Fibroblast of lung (primary cell): Measurements from ENCODE around the gene MPDU1. TPM values are rescaled to one million over a fixed set of nuclear protein-coding genes. Genes with fewer than 3 reads are reported as not detected.

Experiments
- DNase-seq, 2 donors: peaks; one replicate each; pipeline versions ENCODE4 v3.0.0 to v3.0.0-alpha.2; 2010; ENCODE audit warnings: low read depth in 2 of 2
- H2AFZ ChIP-seq: 2 replicates; pipeline ENCODE4 v1.5.1; 2012; ENCODE audit warnings: low read length, control low read depth, inconsistent platforms
- H3K27ac ChIP-seq: 2 replicates; pipeline ENCODE4 v1.5.1; 2011; ENCODE audit warnings: low read length, control low read depth; ENCODE audit not compliant: insufficient read depth
- H3K27me3 ChIP-seq: 2 replicates; pipeline ENCODE4 v1.5.1; 2011; ENCODE audit warnings: mild to moderate bottlenecking, low read length; ENCODE audit not compliant: control insufficient read depth, insufficient read depth
- H3K36me3 ChIP-seq: 2 replicates; pipeline ENCODE4 v1.5.1; 2011; ENCODE audit warnings: low read length; ENCODE audit not compliant: control insufficient read depth, insufficient read depth
- H3K4me1 ChIP-seq: 2 replicates; pipeline ENCODE4 v1.5.1; 2011; ENCODE audit warnings: low read length; ENCODE audit not compliant: control insufficient read depth, insufficient read depth; ENCODE audit errors: extremely low read depth
- H3K4me2 ChIP-seq: 2 replicates; pipeline ENCODE4 v1.5.1; 2011; ENCODE audit warnings: low read length, control low read depth; ENCODE audit not compliant: insufficient read depth; ENCODE audit errors: extremely low read depth
- H3K4me3 ChIP-seq, 4 experiments: fragments of 200-600 bp in 1 of 4; sonication (generic) in 1 of 4; replicated peaks in 1 of 4; 2 replicates each; pipeline ENCODE4 v1.5.1; 2011 to 2016; ENCODE audit warnings: low read length in 4 of 4, low read depth in 3 of 4, mild to moderate bottlenecking in 3 of 4, control low read depth in 2 of 4, inconsistent platforms in 1 of 4, mixed read lengths in 1 of 4; ENCODE audit not compliant: insufficient read depth in 1 of 4; ENCODE audit errors: control extremely low read depth in 1 of 4
- H3K79me2 ChIP-seq: 2 replicates; pipeline ENCODE4 v1.5.1; 2012; ENCODE audit warnings: mild to moderate bottlenecking, low read length, inconsistent platforms; ENCODE audit not compliant: control insufficient read depth, insufficient read depth
- H3K9ac ChIP-seq: 2 replicates; pipeline ENCODE4 v1.5.1; 2011; ENCODE audit warnings: mild to moderate bottlenecking, low read length, control low read depth; ENCODE audit not compliant: insufficient read depth
- H3K9me3 ChIP-seq: 2 replicates; pipeline ENCODE4 v1.5.1; 2012; ENCODE audit warnings: low read depth, low read length; ENCODE audit not compliant: control insufficient read depth, insufficient read depth
- H4K20me1 ChIP-seq: 2 replicates; pipeline ENCODE4 v1.5.1; 2011; ENCODE audit warnings: low read length; ENCODE audit not compliant: control insufficient read depth, insufficient read depth; ENCODE audit errors: extremely low read depth
- EZH2 ChIP-seq: IDR thresholded peaks from 2 replicates; pipeline ENCODE4 v1.5.1; 2012; ENCODE audit warnings: low read length, control low read depth, mild to moderate bottlenecking; ENCODE audit errors: missing control alignments
- polyA plus RNA-seq, 2 donors: library from polyadenylated mRNA; depleted of rRNA in 1 of 2; stranded (reverse) in 1 of 2; unstranded in 1 of 2; fragments of >200 nt; gene quantifications; 2 replicates each; pipeline ENCODE4 v1.2.1, GENCODE V29; 2011 to 2012; ENCODE audit warnings: missing spikeins in 1 of 2
- total RNA-seq: library from RNA; depleted of rRNA; stranded (reverse); fragments of >200 nt; gene quantifications from 2 replicates; pipeline ENCODE4 v1.2.1, GENCODE V29; 2014
- TF ChIP-seq, protein P1 (sequence below), 2 donors: IDR thresholded peaks in 1 of 2; conservative IDR thresholded peaks in 1 of 2; 1 replicate in 1 of 2; 2 replicates in 1 of 2; pipeline ENCODE4 v1.5.1; 2011 to 2012; ENCODE audit warnings: low read length in 2 of 2, control low read depth in 1 of 2, inconsistent platforms in 1 of 2, low read depth in 1 of 2, mild to moderate bottlenecking in 1 of 2

Gene MPDU1
- total and polyA plus RNA-seq, 2 donors (not counting 1 experiment from before 2014, with no cell fraction given): 51.9 to 107 TPM

DNA sequence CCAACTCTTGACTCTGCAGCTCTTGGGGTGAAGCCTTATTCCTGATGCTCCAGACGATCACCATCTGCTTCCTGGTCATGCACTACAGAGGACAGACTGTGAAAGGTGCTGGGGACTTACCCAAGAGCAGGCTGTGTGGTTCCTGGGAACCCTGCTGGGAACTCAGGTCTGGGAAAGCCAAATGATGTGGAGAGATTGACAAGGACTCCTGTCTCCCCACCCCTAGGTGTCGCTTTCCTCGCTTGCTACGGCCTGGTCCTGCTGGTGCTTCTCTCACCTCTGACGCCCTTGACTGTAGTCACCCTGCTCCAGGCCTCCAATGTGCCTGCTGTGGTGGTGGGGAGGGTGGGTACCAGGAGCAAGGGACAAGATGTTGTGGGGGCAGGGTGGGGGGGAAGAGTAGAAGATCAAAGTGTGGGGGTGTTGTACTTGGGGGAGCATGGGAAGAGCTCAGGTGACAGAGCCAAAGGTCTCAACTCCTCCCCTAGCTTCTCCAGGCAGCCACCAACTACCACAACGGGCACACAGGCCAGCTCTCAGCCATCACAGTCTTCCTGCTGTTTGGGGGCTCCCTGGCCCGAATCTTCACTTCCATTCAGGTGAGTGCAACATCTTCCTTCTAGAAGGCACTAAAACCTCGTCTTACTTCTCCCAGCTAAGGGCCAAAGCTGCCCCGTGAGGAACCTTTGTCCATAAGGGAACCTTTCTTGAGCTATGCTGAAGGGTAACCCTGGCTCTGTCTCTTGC, 3.2 kb downstream of the MPDU1 start:
- H3K9ac ChIP-seq: no peak overlapping the region
- H4K20me1 ChIP-seq: no peaks in the 10 kb centered on the region
- peak overlapping the region; percentile 66 for H3K4me2 ChIP-seq
- H2AFZ ChIP-seq: no peak overlapping the region
- DNase-seq: no peak
- no peaks in the 10 kb centered on the region for H3K27me3 ChIP-seq
- no peak overlapping the region for H3K4me3 ChIP-seq
- peak overlapping the region; percentile 73 for H3K27ac ChIP-seq
- no peaks in the 10 kb centered on the region for H3K9me3 ChIP-seq
- H3K4me1 ChIP-seq: peaks cover 58% of the 10 kb centered on the region
- H3K79me2 ChIP-seq: peaks cover 36% of the 10 kb centered on the region
- TF ChIP-seq, protein P1, sequence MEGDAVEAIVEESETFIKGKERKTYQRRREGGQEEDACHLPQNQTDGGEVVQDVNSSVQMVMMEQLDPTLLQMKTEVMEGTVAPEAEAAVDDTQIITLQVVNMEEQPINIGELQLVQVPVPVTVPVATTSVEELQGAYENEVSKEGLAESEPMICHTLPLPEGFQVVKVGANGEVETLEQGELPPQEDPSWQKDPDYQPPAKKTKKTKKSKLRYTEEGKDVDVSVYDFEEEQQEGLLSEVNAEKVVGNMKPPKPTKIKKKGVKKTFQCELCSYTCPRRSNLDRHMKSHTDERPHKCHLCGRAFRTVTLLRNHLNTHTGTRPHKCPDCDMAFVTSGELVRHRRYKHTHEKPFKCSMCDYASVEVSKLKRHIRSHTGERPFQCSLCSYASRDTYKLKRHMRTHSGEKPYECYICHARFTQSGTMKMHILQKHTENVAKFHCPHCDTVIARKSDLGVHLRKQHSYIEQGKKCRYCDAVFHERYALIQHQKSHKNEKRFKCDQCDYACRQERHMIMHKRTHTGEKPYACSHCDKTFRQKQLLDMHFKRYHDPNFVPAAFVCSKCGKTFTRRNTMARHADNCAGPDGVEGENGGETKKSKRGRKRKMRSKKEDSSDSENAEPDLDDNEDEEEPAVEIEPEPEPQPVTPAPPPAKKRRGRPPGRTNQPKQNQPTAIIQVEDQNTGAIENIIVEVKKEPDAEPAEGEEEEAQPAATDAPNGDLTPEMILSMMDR (conservative IDR thresholded peaks at IDR 0.05 in 1 of 2, IDR thresholded peaks at IDR 0.05 in 1 of 2; ENCODE audit: low read depth in 1 of 2, low read length in 2 of 2): peak in 1 of 2 donors; percentile 14
- no peak for TF ChIP-seq EZH2
- H3K36me3 ChIP-seq: peaks cover 15% of the 10 kb centered on the region

GRCh38 chr17:7587420-7588151, 3.9 kb downstream of the MPDU1 start:
- Histone ChIP-seq H3K9ac (no peak overlapping the region), H2AFZ (no peak overlapping the region), H3K27me3 (no peaks in the 10 kb centered on the region), H3K36me3 (peaks cover 22% of the 10 kb centered on the region), H3K27ac (peak overlapping the region; percentile 78), H4K20me1 (no peaks in the 10 kb centered on the region), H3K79me2 (peaks cover 31% of the 10 kb centered on the region), H3K4me1 (peaks cover 54% of the 10 kb centered on the region), H3K4me3 (peak overlapping the region in 1 of 4 experiments; percentile 43), H3K9me3 (no peaks in the 10 kb centered on the region), H3K4me2 (peak overlapping the region; percentile 94)
- DNase-seq: peak; percentile 91 to 97
- TF ChIP-seq, protein P1 (conservative IDR thresholded peaks at IDR 0.05 in 1 of 2, IDR thresholded peaks at IDR 0.05 in 1 of 2; ENCODE audit: low read depth in 1 of 2, low read length in 2 of 2): peak in 1 of 2 donors; percentile 24
- no peak for TF ChIP-seq EZH2

DNA sequence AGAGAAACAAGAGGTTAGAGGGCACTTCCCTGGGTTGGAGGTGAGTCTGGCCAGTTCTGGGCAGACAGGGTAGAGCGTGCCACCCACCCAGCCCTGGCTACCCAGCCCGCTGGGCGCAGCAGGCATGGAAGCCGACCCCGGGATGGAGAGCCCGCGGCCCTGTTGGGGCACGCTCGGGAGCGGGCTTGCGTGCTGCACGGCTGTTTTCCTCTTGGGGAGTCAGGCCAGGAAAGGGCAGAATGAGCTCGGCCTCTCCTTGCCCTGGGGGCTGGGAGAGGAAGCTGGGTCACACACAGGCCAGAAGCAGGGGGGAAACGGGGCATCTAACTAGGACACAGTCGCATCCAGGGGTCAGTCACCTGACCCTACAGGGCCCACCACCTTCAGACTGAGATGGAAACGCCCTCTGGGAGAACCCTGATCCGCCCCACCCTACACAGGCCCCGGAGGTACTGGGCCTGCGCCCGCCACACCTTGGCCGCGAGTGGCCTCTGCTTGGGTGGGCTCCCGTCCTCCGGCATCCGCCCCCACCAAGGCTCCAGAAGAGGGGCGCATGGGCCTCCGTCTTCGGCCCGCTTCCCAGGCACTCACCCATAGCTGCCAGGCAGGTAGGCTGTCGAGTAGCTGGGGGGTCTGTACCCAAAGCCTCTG, 5.0 kb downstream of the MPDU1 start:
- H3K36me3 ChIP-seq: peaks cover 27% of the 10 kb centered on the region

More for the DNA sequence above, 5.0 kb downstream of the MPDU1 start:
- Histone ChIP-seq H3K4me2 (peak overlapping the region; percentile 94), H3K9ac (peak overlapping the region; percentile 47), H3K27ac (peak overlapping the region; percentile 78), H2AFZ (no peak overlapping the region), H3K9me3 (no peaks in the 10 kb centered on the region), H3K79me2 (peaks cover 27% of the 10 kb centered on the region), H3K27me3 (no peaks in the 10 kb centered on the region), H4K20me1 (no peaks in the 10 kb centered on the region), H3K4me3 (peak overlapping the region in 3 of 4 experiments; percentile 19 to 43 (median 26)), H3K4me1 (peaks cover 48% of the 10 kb centered on the region)
- TF ChIP-seq, protein P1 (conservative IDR thresholded peaks at IDR 0.05 in 1 of 2, IDR thresholded peaks at IDR 0.05 in 1 of 2; ENCODE audit: low read depth in 1 of 2, low read length in 2 of 2): no peak
- TF ChIP-seq EZH2: no peak
- DNase-seq: no peak
